Prostate gland (tissue), 2 donors: Measurements from ENCODE around the gene CEMIP. TPM values are rescaled to one million over a fixed set of nuclear protein-coding genes. Genes with fewer than 3 reads are reported as not detected.

Experiments used
- DNase-seq: peaks from one replicate; pipeline ENCODE4 v3.0.0-alpha.2; 2019; ENCODE audit warnings: low spot score
- H3K27ac ChIP-seq, 2 donors: fragments of 200-600 bp; sonication (generic); 2 replicates each; pipeline ENCODE4 v1.5.1; 2017 to 2019
- H3K27me3 ChIP-seq: fragments of 200-600 bp; sonication (generic); replicated peaks from 2 replicates; pipeline ENCODE4 v1.5.1; 2019; ENCODE audit not compliant: insufficient read depth
- H3K36me3 ChIP-seq, 2 donors: fragments of 200-600 bp; sonication (generic); 1 replicate in 1 of 2; 2 replicates in 1 of 2; pipeline versions ENCODE4 v1.5.1 to v1.8.1; 2017 to 2019
- H3K4me1 ChIP-seq: fragments of 200-600 bp; sonication (generic); replicated peaks from 2 replicates; pipeline ENCODE4 v1.5.1; 2019
- H3K4me3 ChIP-seq, 2 donors: fragments of 200-600 bp; sonication (generic); 2 replicates each; pipeline ENCODE4 v1.5.1; 2017 to 2019
- H3K9me3 ChIP-seq: fragments of 200-600 bp; sonication (generic); 2 replicates; pipeline ENCODE4 v1.5.1; 2017
- POLR2A ChIP-seq: fragments of 450-650 bp; IDR thresholded peaks from one replicate; pipeline ENCODE4 v1.6.1; 2016; ENCODE audit warnings: antibody characterized with exemption, mild to moderate bottlenecking
- POLR2AphosphoS5 ChIP-seq: sonication (generic); formaldehyde crosslinking; IDR thresholded peaks from one replicate; pipeline ENCODE4 v1.6.1; 2017; ENCODE audit warnings: antibody characterized with exemption
- WGBS: methylation state at CpG from one replicate; pipeline ENCODE4 v1.1.5; 2018; 5-methylcytosine and 5-hydroxymethylcytosine counted together
- intact Hi-C: fragments of 100-400 bp; cut with DNase I; formaldehyde crosslinking; loops from one replicate; pipeline ENCODE4 v1.14.2; 2022
- total RNA-seq, 2 donors: library from RNA; depleted of rRNA; stranded (reverse); fragments of >200 nt; gene quantifications; one replicate each; pipeline ENCODE4 v1.1.0, GENCODE V29; 2016
- TF ChIP-seq, protein P1 (sequence below), 4 experiments: fragments of 200-600 bp in 2 of 4; fragments of 450-650 bp in 2 of 4; sonication (generic) in 2 of 4; IDR thresholded peaks; 1 replicate in 3 of 4; 2 replicates in 1 of 4; pipeline ENCODE4 v1.5.1; 2016 to 2019; ENCODE audit warnings: antibody characterized with exemption in 4 of 4, mild to moderate bottlenecking in 2 of 4, moderate library complexity in 2 of 4

CEMIP gene
- total RNA-seq, 2 donors from 2014 or later, result 1.6 to 13.5 TPM

DNA sequence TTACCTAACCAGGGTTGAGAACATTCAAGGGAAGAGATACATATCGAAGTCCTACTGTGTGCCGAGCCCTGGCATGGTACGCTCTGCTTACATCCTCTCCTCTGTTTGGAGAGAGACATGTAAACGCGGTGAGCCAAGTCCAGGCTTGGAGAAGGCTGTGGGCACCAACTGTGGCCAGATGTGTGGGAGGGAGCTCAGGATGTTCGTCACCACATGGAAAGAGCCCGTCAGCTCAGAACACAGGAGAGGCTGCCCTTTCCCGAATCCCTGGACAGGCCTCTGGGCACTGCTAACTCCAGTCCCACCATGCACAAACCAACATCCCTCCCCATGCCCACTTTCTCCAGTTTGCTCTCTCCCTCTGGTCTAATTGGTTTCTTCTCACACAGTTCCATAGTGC, 167.4 kb downstream of the CEMIP start:
- 91% methylated on average over 8 of the region's 8 CpGs for WGBS

DNA sequence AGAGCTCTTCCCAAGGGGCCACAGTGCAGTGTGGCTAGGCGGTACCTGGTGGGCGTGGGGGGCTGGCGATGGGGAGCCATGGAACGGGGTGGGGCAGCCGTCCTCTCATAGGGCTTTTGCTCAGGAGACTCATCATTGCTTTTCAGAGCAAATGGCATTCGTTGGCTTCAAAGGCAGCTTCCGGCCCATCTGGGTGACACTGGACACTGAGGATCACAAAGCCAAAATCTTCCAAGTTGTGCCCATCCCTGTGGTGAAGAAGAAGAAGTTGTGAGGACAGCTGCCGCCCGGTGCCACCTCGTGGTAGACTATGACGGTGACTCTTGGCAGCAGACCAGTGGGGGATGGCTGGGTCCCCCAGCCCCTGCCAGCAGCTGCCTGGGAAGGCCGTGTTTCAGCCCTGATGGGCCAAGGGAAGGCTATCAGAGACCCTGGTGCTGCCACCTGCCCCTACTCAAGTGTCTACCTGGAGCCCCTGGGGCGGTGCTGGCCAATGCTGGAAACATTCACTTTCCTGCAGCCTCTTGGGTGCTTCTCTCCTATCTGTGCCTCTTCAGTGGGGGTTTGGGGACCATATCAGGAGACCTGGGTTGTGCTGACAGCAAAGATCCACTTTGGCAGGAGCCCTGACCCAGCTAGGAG, 169.6 kb downstream of the CEMIP start:
- H3K4me1 ChIP-seq, result no peaks in the 10 kb centered on the region
- intact Hi-C loops, result no loop called here
- H3K4me3 ChIP-seq, result no peak overlapping the region
- TF ChIP-seq POLR2AphosphoS5 (no peak), POLR2A (no peak)
- TF ChIP-seq, protein P1, sequence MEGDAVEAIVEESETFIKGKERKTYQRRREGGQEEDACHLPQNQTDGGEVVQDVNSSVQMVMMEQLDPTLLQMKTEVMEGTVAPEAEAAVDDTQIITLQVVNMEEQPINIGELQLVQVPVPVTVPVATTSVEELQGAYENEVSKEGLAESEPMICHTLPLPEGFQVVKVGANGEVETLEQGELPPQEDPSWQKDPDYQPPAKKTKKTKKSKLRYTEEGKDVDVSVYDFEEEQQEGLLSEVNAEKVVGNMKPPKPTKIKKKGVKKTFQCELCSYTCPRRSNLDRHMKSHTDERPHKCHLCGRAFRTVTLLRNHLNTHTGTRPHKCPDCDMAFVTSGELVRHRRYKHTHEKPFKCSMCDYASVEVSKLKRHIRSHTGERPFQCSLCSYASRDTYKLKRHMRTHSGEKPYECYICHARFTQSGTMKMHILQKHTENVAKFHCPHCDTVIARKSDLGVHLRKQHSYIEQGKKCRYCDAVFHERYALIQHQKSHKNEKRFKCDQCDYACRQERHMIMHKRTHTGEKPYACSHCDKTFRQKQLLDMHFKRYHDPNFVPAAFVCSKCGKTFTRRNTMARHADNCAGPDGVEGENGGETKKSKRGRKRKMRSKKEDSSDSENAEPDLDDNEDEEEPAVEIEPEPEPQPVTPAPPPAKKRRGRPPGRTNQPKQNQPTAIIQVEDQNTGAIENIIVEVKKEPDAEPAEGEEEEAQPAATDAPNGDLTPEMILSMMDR (IDR thresholded peaks at IDR 0.05), result no peak
- no peaks in the 10 kb centered on the region for H3K27me3 ChIP-seq
- H3K36me3 ChIP-seq, result no peaks in the 10 kb centered on the region
- WGBS, result 93% methylated on average over 13 of the region's 13 CpGs
- no peak overlapping the region for H3K27ac ChIP-seq
- no peak for DNase-seq
- no peaks in the 10 kb centered on the region for H3K9me3 ChIP-seq

More for the DNA sequence above, 167.4 kb downstream of the CEMIP start:
- no peak for TF ChIP-seq POLR2AphosphoS5
- TF ChIP-seq, protein P1 (IDR thresholded peaks at IDR 0.05), result no peak
- no peak for TF ChIP-seq POLR2A
- Histone ChIP-seq H3K36me3 (no peaks in the 10 kb centered on the region), H3K27me3 (no peaks in the 10 kb centered on the region), H3K4me3 (no peak overlapping the region), H3K9me3 (no peaks in the 10 kb centered on the region), H3K4me1 (no peaks in the 10 kb centered on the region), H3K27ac (no peak overlapping the region)
- no peak for DNase-seq
- intact Hi-C loops, result no loop called here

DNA sequence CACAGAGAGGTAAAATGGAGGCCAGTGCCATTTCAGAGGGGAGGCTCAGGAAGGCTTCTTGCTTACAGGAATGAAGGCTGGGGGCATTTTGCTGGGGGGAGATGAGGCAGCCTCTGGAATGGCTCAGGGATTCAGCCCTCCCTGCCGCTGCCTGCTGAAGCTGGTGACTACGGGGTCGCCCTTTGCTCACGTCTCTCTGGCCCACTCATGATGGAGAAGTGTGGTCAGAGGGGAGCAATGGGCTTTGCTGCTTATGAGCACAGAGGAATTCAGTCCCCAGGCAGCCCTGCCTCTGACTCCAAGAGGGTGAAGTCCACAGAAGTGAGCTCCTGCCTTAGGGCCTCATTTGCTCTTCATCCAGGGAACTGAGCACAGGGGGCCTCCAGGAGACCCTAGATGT, 170.6 kb downstream of the CEMIP start:
- no peaks in the 10 kb centered on the region for H3K36me3 ChIP-seq
- H3K9me3 ChIP-seq, result no peaks in the 10 kb centered on the region
- no peaks in the 10 kb centered on the region for H3K4me1 ChIP-seq
- H3K27me3 ChIP-seq, result no peaks in the 10 kb centered on the region
- 94% methylated on average over 4 of the region's 4 CpGs for WGBS
- intact Hi-C loops, result no loop called here
- DNase-seq, result no peak
- H3K27ac ChIP-seq, result no peak overlapping the region
- no peak overlapping the region for H3K4me3 ChIP-seq
- TF ChIP-seq POLR2A (no peak), POLR2AphosphoS5 (no peak)
- TF ChIP-seq, protein P1 (IDR thresholded peaks at IDR 0.05), result no peak

DNA sequence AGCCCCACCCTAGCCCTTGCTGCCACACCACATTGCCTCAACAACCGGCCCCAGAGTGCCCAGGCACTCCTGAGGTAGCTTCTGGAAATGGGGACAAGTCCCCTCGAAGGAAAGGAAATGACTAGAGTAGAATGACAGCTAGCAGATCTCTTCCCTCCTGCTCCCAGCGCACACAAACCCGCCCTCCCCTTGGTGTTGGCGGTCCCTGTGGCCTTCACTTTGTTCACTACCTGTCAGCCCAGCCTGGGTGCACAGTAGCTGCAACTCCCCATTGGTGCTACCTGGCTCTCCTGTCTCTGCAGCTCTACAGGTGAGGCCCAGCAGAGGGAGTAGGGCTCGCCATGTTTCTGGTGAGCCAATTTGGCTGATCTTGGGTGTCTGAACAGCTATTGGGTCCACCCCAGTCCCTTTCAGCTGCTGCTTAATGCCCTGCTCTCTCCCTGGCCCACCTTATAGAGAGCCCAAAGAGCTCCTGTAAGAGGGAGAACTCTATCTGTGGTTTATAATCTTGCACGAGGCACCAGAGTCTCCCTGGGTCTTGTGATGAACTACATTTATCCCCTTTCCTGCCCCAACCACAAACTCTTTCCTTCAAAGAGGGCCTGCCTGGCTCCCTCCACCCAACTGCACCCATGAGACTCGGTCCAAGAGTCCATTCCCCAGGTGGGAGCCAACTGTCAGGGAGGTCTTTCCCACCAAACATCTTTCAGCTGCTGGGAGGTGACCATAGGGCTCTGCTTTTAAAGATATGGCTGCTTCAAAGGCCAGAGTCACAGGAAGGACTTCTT, 171.3 kb downstream of the CEMIP start:
- Histone ChIP-seq H3K9me3 (no peaks in the 10 kb centered on the region), H3K4me1 (no peaks in the 10 kb centered on the region), H3K4me3 (no peak overlapping the region), H3K27ac (no peak overlapping the region), H3K36me3 (no peaks in the 10 kb centered on the region), H3K27me3 (no peaks in the 10 kb centered on the region)
- intact Hi-C loops, result no loop called here
- DNase-seq, result no peak
- TF ChIP-seq, protein P1 (IDR thresholded peaks at IDR 0.05), result no peak
- no peak for TF ChIP-seq POLR2A
- TF ChIP-seq POLR2AphosphoS5, result no peak
- WGBS, result 95% methylated on average over 8 of the region's 8 CpGs
